Common myeloid progenitor, CD34-positive (primary cell): Measurements from ENCODE around the gene ICA1.

ENCODE experiments used
- CTCF ChIA-PET: fragments of 350-600 bp; sonication (Branson Sonifier 250); formaldehyde crosslinking; loops from one replicate; lab custom pipeline; 2021; ENCODE audit warnings: antibody characterized with exemption; lab: Charles Lee
- POLR2A ChIA-PET: fragments of 350-600 bp; sonication (Branson Sonifier 250); formaldehyde crosslinking; loops from one replicate; lab custom pipeline; 2021; ENCODE audit warnings: antibody characterized with exemption; lab: Charles Lee
- DNase-seq, 3 donors: peaks; one replicate each; pipeline versions ENCODE4 v3.0.0 to v3.0.0-alpha.2; 2013
- H3K27ac ChIP-seq, 2 experiments: 1 replicate in 1 of 2; 2 replicates in 1 of 2; pipeline ENCODE4 v1.7.0; 2013; ENCODE audit warnings: inconsistent platforms in 2 of 2, low read length in 2 of 2, mild to moderate bottlenecking in 2 of 2, low read depth in 1 of 2, moderate library complexity in 1 of 2; ENCODE audit not compliant: severe bottlenecking in 2 of 2, insufficient read depth in 1 of 2, poor library complexity in 1 of 2
- H3K27me3 ChIP-seq, 5 experiments: replicated peaks in 2 of 5; 1 replicate in 3 of 5; 2 replicates in 2 of 5; pipeline versions ENCODE4 v1.6.1 to v1.7.0; 2013; ENCODE audit warnings: low read length in 4 of 5, mild to moderate bottlenecking in 2 of 5, moderate library complexity in 2 of 5, inconsistent platforms in 1 of 5; ENCODE audit not compliant: insufficient read depth in 5 of 5, control insufficient read depth in 4 of 5
- H3K36me3 ChIP-seq, 4 experiments: 1 replicate in 2 of 4; 2 replicates in 2 of 4; pipeline versions ENCODE4 v1.6.1 to v1.7.0; 2013; ENCODE audit warnings: low read length in 3 of 4, control low read depth in 1 of 4, mild to moderate bottlenecking in 1 of 4; ENCODE audit not compliant: control insufficient read depth in 4 of 4, insufficient read depth in 4 of 4
- H3K4me1 ChIP-seq, 4 experiments: 1 replicate in 3 of 4; 2 replicates in 1 of 4; pipeline versions ENCODE4 v1.6.1 to v1.7.1; 2013; ENCODE audit warnings: low read length in 3 of 4, mild to moderate bottlenecking in 3 of 4, control low read depth in 1 of 4, inconsistent platforms in 1 of 4, moderate library complexity in 1 of 4; ENCODE audit not compliant: control insufficient read depth in 4 of 4, insufficient read depth in 4 of 4; ENCODE audit errors: control extremely low read depth in 1 of 4
- H3K4me3 ChIP-seq, 7 experiments: 1 replicate in 4 of 7; 2 replicates in 3 of 7; pipeline versions ENCODE4 v1.5.1 to v1.7.0; 2013; ENCODE audit warnings: mild to moderate bottlenecking in 7 of 7, low read length in 6 of 7, moderate library complexity in 6 of 7, inconsistent platforms in 2 of 7, low read depth in 2 of 7, control low read depth in 1 of 7; ENCODE audit not compliant: insufficient read depth in 4 of 7, control insufficient read depth in 1 of 7; ENCODE audit errors: extremely low read depth in 1 of 7
- H3K9me3 ChIP-seq, 5 experiments: 1 replicate in 4 of 5; 2 replicates in 1 of 5; pipeline versions ENCODE4 v1.6.1 to v1.7.1; 2013; ENCODE audit warnings: low read length in 4 of 5, mild to moderate bottlenecking in 2 of 5, inconsistent platforms in 1 of 5, low read depth in 1 of 5, moderate library complexity in 1 of 5; ENCODE audit not compliant: control insufficient read depth in 4 of 5, insufficient read depth in 2 of 5; ENCODE audit errors: control extremely low read depth in 1 of 5
- whole genome bisulfite sequencing: methylation state at CpG from one replicate; pipeline ENCODE4 v1.1.5; 2013; ENCODE audit not compliant: insufficient coverage; 5-methylcytosine and 5-hydroxymethylcytosine counted together

The ICA1 gene

GRCh38 chr7:8212638-8213037, 49.3 kb downstream of the ICA1 start:
- POLR2A ChIA-PET: no interaction called here
- Histone ChIP-seq H3K27ac (no peak overlapping the region), H3K36me3 (peaks cover 3 to 12% (median 6%) of the 10 kb centered on the region in 4 experiments), H3K9me3 (no peaks in the 10 kb centered on the region), H3K4me3 (no peak overlapping the region), H3K4me1 (no peaks in the 10 kb centered on the region), H3K27me3 (no peaks in the 10 kb centered on the region)
- DNase-seq: no peak
- 96% methylated on average over 4 of the region's 5 CpGs for WGBS
- CTCF ChIA-PET: interaction anchor here (0.6 to 1.8 kb wide), 5 partner anchors 16 to 684 kb away, joined by 3 to 5 read pairs (median 3); no protein-coding TSS in a partner anchor

DNA sequence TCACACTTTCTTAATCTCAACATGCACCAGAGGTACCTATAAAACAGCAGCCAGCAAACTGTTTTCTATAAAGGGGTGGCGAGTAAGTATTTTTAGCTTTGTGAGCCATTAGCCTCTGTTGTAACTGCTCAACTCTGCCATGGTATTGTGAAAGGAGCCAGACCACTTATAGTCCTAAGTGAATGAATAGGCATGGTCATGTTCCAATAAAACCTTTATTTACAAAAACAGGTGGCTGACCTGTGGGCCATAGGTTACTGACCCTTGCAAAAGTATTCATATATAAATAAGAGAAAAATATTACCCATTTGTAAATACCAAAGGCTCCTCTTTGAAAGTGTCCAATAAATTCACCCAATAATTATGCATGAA, 50.3 kb downstream of the ICA1 start:
- DNase-seq: no peak
- Histone ChIP-seq H3K4me1 (no peaks in the 10 kb centered on the region), H3K27ac (no peak overlapping the region), H3K9me3 (no peaks in the 10 kb centered on the region), H3K27me3 (no peaks in the 10 kb centered on the region), H3K36me3 (peaks cover 3 to 12% (median 6%) of the 10 kb centered on the region in 4 experiments), H3K4me3 (no peak overlapping the region)
- 100% methylated on average over 1 of the region's 1 CpG for WGBS
- CTCF ChIA-PET: interaction anchor here (0.7 to 1.8 kb wide), 6 partner anchors 15 to 617 kb away, joined by 3 to 5 read pairs (median 3); no protein-coding TSS in a partner anchor
- POLR2A ChIA-PET: no interaction called here

- no peaks in the 10 kb centered on the region for H3K27me3 ChIP-seq
- no peak overlapping the region for H3K4me3 ChIP-seq
- no peak overlapping the region for H3K27ac ChIP-seq
- ChIA-PET POLR2A (no interaction called here), CTCF (interaction anchor here (0.7 to 1.8 kb wide), 5 partner anchors 22 to 616 kb away, joined by 3 to 5 read pairs (median 3); no protein-coding TSS in a partner anchor)
- DNase-seq: no peak
- H3K4me1 ChIP-seq: no peaks in the 10 kb centered on the region
- 80% methylated on average over 7 of the region's 10 CpGs for WGBS
- peaks cover 3 to 11% (median 6%) of the 10 kb centered on the region in 4 experiments for H3K36me3 ChIP-seq
- no peaks in the 10 kb centered on the region for H3K9me3 ChIP-seq
These were observed 50.9 kb downstream of the ICA1 start for GRCh38 chr7:8210845-8211724.

DNA sequence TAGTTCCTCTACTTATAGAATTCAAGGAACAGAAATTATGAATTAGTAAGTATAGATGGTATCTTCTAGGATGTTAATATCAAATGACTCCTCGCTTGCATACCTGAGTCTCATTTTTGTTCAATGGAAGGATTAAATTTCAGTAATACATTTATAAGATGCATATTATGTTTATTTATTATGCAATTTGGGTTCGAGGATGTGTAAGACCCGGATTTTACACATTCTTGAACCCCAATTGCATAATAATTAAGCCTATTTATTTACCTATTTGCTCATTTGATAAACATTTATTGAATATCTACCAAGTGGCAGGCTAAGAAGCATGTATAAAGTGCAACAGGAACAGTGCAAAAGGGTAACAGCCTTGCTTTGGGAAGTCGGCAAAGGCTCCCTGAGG, 52.6 kb downstream of the ICA1 start:
- POLR2A ChIA-PET: no interaction called here
- H3K27ac ChIP-seq: no peak overlapping the region
- H3K9me3 ChIP-seq: no peaks in the 10 kb centered on the region
- no peak for DNase-seq
- H3K4me3 ChIP-seq: no peak overlapping the region
- peaks cover 2 to 6% (median 3%) of the 10 kb centered on the region in 4 experiments for H3K36me3 ChIP-seq
- CTCF ChIA-PET: no interaction called here
- 100% methylated on average over 1 of the region's 4 CpGs for WGBS
- H3K4me1 ChIP-seq: no peaks in the 10 kb centered on the region
- no peaks in the 10 kb centered on the region for H3K27me3 ChIP-seq

DNA sequence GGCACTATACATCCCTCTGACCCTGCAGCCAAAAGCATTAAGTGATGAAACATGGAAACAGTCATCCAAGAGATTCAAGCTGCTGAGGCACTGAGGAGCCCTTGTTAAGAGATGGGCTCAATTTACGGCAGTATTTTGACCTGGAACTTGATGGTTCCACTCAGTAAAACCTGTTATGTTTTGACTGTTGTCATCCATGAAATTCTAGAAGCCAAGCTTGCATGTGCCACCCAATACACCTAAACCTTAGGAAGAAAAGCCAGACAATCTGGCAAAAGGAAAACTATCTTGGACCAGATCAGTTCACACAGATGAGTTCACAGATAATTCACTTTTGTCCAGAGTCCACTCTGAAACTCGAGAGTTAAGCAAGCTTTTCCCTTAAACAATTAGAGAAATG, 53.2 kb downstream of the ICA1 start:
- H3K4me1 ChIP-seq: no peaks in the 10 kb centered on the region
- ChIA-PET CTCF (interaction anchor here (1.1 kb wide), 1 partner anchor 20 kb away, joined by 3 read pairs; no protein-coding TSS in a partner anchor), POLR2A (no interaction called here)
- H3K4me3 ChIP-seq: no peak overlapping the region
- WGBS: 83% methylated on average over 2 of the region's 2 CpGs
- DNase-seq: no peak
- no peaks in the 10 kb centered on the region for H3K27me3 ChIP-seq
- H3K9me3 ChIP-seq: no peaks in the 10 kb centered on the region
- H3K27ac ChIP-seq: no peak overlapping the region
- peaks cover 2 to 8% (median 3%) of the 10 kb centered on the region in 4 experiments for H3K36me3 ChIP-seq

- Histone ChIP-seq H3K4me3 (no peak overlapping the region), H3K4me1 (peaks cover 0 to 3% (median 1%) of the 10 kb centered on the region in 4 experiments), H3K9me3 (no peaks in the 10 kb centered on the region), H3K36me3 (peaks cover 2 to 5% (median 2%) of the 10 kb centered on the region in 4 experiments), H3K27me3 (no peaks in the 10 kb centered on the region), H3K27ac (no peak overlapping the region)
- DNase-seq: no peak
- ChIA-PET CTCF (interaction anchor here (1.1 to 1.4 kb wide), 4 partner anchors 8 to 525 kb away, joined by 3 read pairs; no protein-coding TSS in a partner anchor), POLR2A (no interaction called here)
- WGBS: 80% methylated on average over 1 of the region's 1 CpG
These were observed 55.0 kb downstream of the ICA1 start for GRCh38 chr7:8206956-8207355.

DNA sequence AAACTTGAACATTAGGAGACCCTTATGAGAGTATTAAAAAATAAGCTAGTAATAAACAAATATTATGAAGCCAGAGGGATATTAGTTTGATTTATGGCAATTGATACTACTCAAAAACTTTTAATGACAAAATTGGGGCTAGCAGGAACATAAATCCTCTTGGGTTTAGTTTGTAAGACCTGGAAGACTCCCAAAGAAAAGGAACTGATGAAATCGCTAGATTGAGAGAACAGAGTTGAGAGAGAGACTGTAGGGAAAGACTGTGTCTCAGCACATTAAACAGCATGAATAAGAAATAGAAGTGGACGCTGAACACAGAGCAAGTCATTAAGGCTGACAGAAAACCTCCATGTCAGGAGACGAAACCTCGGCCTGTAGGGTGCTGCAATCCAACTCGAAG, 56.4 kb downstream of the ICA1 start:
- no peak for DNase-seq
- H3K9me3 ChIP-seq: no peaks in the 10 kb centered on the region
- POLR2A ChIA-PET: no interaction called here
- CTCF ChIA-PET: interaction anchor here (1.7 kb wide), 1 partner anchor 10 kb away, joined by 6 read pairs; no protein-coding TSS in a partner anchor
- H3K4me3 ChIP-seq: no peak overlapping the region
- WGBS: 95% methylated on average over 4 of the region's 5 CpGs
- no peak overlapping the region for H3K27ac ChIP-seq
- no peaks in the 10 kb centered on the region for H3K27me3 ChIP-seq
- H3K36me3 ChIP-seq: peaks cover 0 to 5% (median 2%) of the 10 kb centered on the region in 4 experiments
- H3K4me1 ChIP-seq: peaks cover 0 to 7% (median 3%) of the 10 kb centered on the region in 4 experiments
